Neural cell (in vitro differentiated cells): ENCODE results near the gene CKLF. TPM values are rescaled to one million over a fixed set of nuclear protein-coding genes. Genes with fewer than 3 reads are reported as not detected.

Experiments used
- H2AFZ ChIP-seq: fragments of 200-600, 300-800 bp; sonication (generic), shearing (Covaris generic); 2 replicates; pipeline ENCODE4 v1.6.0; 2014; ENCODE audit warnings: low read depth, mild to moderate bottlenecking, antibody characterized with exemption, low read length, moderate library complexity
- H3F3A ChIP-seq: fragments of 200-600 bp; shearing (Covaris generic); 2 replicates; pipeline ENCODE4 v1.6.1; 2016; ENCODE audit warnings: mild to moderate bottlenecking, moderate library complexity, mixed read lengths, antibody characterized with exemption, low read length; ENCODE audit not compliant: insufficient read depth, poor library complexity, severe bottlenecking
- H3K27ac ChIP-seq: fragments of 200-600, 300-800 bp; sonication (generic), shearing (Covaris generic); 2 replicates; pipeline ENCODE4 v1.5.1; 2014; ENCODE audit warnings: mild to moderate bottlenecking, low read length, moderate library complexity
- H3K27me3 ChIP-seq: fragments of 300-800, 200-600 bp; sonication (generic), shearing (Covaris generic); 2 replicates; pipeline ENCODE4 v1.6.0; 2014; ENCODE audit warnings: mild to moderate bottlenecking, low read depth, low read length, moderate library complexity; ENCODE audit not compliant: insufficient read depth
- H3K36me3 ChIP-seq: fragments of 300-800, 200-600 bp; sonication (generic), shearing (Covaris generic); 2 replicates; pipeline ENCODE4 v1.5.1; 2014; ENCODE audit warnings: mild to moderate bottlenecking, antibody characterized with exemption, low read length, moderate library complexity; ENCODE audit not compliant: insufficient read depth
- H3K4me2 ChIP-seq: fragments of 300-800, 200-600 bp; sonication (generic), shearing (Covaris generic); 2 replicates; pipeline ENCODE4 v1.6.0; 2014; ENCODE audit warnings: mild to moderate bottlenecking, low read length
- H3K4me3 ChIP-seq: fragments of 300-800, 200-600 bp; sonication (generic), shearing (Covaris generic); 2 replicates; pipeline ENCODE4 v1.5.1; 2014; ENCODE audit warnings: mild to moderate bottlenecking, low read length, moderate library complexity
- H3K79me2 ChIP-seq: fragments of 200-600 bp; shearing (Covaris generic); replicated peaks from 2 replicates; pipeline ENCODE4 v1.6.0; 2014; ENCODE audit warnings: mild to moderate bottlenecking, low read length, moderate library complexity; ENCODE audit not compliant: insufficient read depth
- H3K9ac ChIP-seq: fragments of 300-800, 200-600 bp; sonication (generic), shearing (Covaris generic); 2 replicates; pipeline ENCODE4 v1.6.1; 2016; ENCODE audit warnings: mild to moderate bottlenecking, low read length, mixed read lengths
- H3K9me2 ChIP-seq: fragments of 200-600 bp; shearing (Covaris generic); 2 replicates; pipeline ENCODE4 v1.6.1; 2016; ENCODE audit warnings: mild to moderate bottlenecking, low read length, mixed read lengths; ENCODE audit not compliant: insufficient read depth
- H3K9me3 ChIP-seq: fragments of 200-600, 300-800 bp; sonication (generic), shearing (Covaris generic); 2 replicates; pipeline ENCODE4 v1.6.1; 2016; ENCODE audit warnings: mild to moderate bottlenecking, mixed run types, low read length, moderate library complexity, mixed read lengths
- H4K20me1 ChIP-seq: fragments of 200-600 bp; shearing (Covaris generic); 2 replicates; pipeline ENCODE4 v1.6.1; 2016; ENCODE audit warnings: mild to moderate bottlenecking, mixed run types; ENCODE audit not compliant: insufficient read depth
- EP300 ChIP-seq: fragments of 450-650 bp; conservative IDR thresholded peaks from 2 replicates; pipeline ENCODE4 v1.6.1; 2014; ENCODE audit warnings: antibody characterized with exemption, mild to moderate bottlenecking, moderate library complexity; ENCODE audit not compliant: poor library complexity, severe bottlenecking
- EZH2 ChIP-seq: fragments of 200-600, 300-800 bp; shearing (Covaris generic), sonication (generic); IDR thresholded peaks from 2 replicates; pipeline ENCODE4 v1.6.1; 2014; ENCODE audit warnings: antibody characterized with exemption, low read length, borderline replicate concordance, mild to moderate bottlenecking; ENCODE audit not compliant: insufficient read depth, poor library complexity, severe bottlenecking
- MXI1 ChIP-seq: fragments of 450-650 bp; conservative IDR thresholded peaks from 2 replicates; pipeline ENCODE4 v1.6.1; 2014; ENCODE audit warnings: antibody characterized with exemption, mild to moderate bottlenecking; ENCODE audit not compliant: poor library complexity, severe bottlenecking
- POLR2AphosphoS5 ChIP-seq: IDR thresholded peaks from 2 replicates; pipeline ENCODE4 v1.6.1; 2012
- RAD21 ChIP-seq: fragments of 450-650 bp; conservative IDR thresholded peaks from 2 replicates; pipeline ENCODE4 v1.6.1; 2014; ENCODE audit warnings: antibody characterized with exemption, mild to moderate bottlenecking, moderate library complexity
- SMC3 ChIP-seq: fragments of 450-650 bp; conservative IDR thresholded peaks from 2 replicates; pipeline ENCODE4 v1.6.1; 2014; ENCODE audit warnings: antibody characterized with exemption, mild to moderate bottlenecking, moderate library complexity; ENCODE audit not compliant: poor library complexity
- TAF1 ChIP-seq: IDR thresholded peaks from 2 replicates; pipeline ENCODE4 v1.6.1; 2012; ENCODE audit warnings: low read depth
- polyA plus RNA-seq: library from polyadenylated mRNA; depleted of rRNA; stranded (reverse); fragments of >200 nt; gene quantifications from 2 replicates; pipeline ENCODE4 v1.2.3, GENCODE V29; 2014
- TF ChIP-seq, protein P1 (sequence below): IDR thresholded peaks from 2 replicates; pipeline ENCODE4 v1.6.1; 2012; ENCODE audit warnings: borderline replicate concordance
- TF ChIP-seq, protein P2 (sequence below): fragments of 450-650 bp; IDR thresholded peaks from 2 replicates; pipeline ENCODE4 v1.5.1; 2014; ENCODE audit warnings: antibody characterized with exemption, mild to moderate bottlenecking, moderate library complexity; ENCODE audit not compliant: poor library complexity, severe bottlenecking

CKLF gene
- polyA plus RNA-seq, 1 donor from 2014 or later, result 40.8 TPM

DNA sequence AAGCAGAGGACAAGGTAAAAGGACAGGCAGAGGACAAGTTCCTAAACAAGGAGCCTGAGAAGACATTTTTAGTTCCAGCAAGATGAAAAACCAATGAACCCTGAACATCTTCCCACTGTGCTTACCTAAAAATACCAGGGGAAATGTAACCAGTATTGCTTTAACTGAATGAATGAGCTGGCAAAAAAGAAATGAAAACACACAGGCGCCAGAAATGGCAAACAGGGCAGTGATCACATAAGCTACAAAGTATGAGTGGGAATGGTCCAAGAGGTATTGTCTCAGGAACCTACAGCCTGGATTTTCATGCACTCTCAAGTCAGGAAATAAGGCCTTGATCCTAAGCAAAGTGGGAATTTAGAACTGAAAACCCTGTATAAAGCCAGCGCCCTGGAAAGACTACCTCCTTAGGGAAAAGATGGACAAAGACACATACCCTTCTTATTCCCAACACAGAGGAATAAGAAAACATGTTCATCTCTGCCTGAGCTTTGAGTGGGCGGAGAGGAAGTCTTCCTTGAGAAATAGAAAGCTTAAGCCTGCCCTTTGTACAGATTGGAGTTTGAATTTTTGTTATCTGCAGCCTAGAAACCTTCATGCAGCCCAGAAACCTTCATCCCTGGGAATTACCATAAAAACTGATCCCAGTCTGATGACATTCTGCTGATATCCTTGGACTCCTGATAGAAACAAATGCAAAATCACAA lies 29.0 kb downstream of the CKLF start:
- Histone ChIP-seq H3K9ac (no peak overlapping the region), H2AFZ (no peak overlapping the region), H3K9me2 (no peaks in the 10 kb centered on the region), H3K4me3 (no peak overlapping the region), H3K27me3 (peaks cover 21% of the 10 kb centered on the region), H3K36me3 (no peaks in the 10 kb centered on the region), H3K4me2 (no peak overlapping the region), H3F3A (no peaks in the 10 kb centered on the region), H3K79me2 (no peaks in the 10 kb centered on the region), H3K27ac (no peak overlapping the region), H3K9me3 (no peaks in the 10 kb centered on the region), H4K20me1 (no peaks in the 10 kb centered on the region)
- no peak for TF ChIP-seq EZH2
- TF ChIP-seq, protein P1, sequence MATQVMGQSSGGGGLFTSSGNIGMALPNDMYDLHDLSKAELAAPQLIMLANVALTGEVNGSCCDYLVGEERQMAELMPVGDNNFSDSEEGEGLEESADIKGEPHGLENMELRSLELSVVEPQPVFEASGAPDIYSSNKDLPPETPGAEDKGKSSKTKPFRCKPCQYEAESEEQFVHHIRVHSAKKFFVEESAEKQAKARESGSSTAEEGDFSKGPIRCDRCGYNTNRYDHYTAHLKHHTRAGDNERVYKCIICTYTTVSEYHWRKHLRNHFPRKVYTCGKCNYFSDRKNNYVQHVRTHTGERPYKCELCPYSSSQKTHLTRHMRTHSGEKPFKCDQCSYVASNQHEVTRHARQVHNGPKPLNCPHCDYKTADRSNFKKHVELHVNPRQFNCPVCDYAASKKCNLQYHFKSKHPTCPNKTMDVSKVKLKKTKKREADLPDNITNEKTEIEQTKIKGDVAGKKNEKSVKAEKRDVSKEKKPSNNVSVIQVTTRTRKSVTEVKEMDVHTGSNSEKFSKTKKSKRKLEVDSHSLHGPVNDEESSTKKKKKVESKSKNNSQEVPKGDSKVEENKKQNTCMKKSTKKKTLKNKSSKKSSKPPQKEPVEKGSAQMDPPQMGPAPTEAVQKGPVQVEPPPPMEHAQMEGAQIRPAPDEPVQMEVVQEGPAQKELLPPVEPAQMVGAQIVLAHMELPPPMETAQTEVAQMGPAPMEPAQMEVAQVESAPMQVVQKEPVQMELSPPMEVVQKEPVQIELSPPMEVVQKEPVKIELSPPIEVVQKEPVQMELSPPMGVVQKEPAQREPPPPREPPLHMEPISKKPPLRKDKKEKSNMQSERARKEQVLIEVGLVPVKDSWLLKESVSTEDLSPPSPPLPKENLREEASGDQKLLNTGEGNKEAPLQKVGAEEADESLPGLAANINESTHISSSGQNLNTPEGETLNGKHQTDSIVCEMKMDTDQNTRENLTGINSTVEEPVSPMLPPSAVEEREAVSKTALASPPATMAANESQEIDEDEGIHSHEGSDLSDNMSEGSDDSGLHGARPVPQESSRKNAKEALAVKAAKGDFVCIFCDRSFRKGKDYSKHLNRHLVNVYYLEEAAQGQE, result no peak
- no peak for TF ChIP-seq SMC3
- TF ChIP-seq POLR2AphosphoS5, result no peak
- TF ChIP-seq, protein P2, sequence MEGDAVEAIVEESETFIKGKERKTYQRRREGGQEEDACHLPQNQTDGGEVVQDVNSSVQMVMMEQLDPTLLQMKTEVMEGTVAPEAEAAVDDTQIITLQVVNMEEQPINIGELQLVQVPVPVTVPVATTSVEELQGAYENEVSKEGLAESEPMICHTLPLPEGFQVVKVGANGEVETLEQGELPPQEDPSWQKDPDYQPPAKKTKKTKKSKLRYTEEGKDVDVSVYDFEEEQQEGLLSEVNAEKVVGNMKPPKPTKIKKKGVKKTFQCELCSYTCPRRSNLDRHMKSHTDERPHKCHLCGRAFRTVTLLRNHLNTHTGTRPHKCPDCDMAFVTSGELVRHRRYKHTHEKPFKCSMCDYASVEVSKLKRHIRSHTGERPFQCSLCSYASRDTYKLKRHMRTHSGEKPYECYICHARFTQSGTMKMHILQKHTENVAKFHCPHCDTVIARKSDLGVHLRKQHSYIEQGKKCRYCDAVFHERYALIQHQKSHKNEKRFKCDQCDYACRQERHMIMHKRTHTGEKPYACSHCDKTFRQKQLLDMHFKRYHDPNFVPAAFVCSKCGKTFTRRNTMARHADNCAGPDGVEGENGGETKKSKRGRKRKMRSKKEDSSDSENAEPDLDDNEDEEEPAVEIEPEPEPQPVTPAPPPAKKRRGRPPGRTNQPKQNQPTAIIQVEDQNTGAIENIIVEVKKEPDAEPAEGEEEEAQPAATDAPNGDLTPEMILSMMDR, result no peak
- TF ChIP-seq TAF1, result no peak
- TF ChIP-seq RAD21, result no peak
- no peak for TF ChIP-seq EP300
- no peak for TF ChIP-seq MXI1

DNA sequence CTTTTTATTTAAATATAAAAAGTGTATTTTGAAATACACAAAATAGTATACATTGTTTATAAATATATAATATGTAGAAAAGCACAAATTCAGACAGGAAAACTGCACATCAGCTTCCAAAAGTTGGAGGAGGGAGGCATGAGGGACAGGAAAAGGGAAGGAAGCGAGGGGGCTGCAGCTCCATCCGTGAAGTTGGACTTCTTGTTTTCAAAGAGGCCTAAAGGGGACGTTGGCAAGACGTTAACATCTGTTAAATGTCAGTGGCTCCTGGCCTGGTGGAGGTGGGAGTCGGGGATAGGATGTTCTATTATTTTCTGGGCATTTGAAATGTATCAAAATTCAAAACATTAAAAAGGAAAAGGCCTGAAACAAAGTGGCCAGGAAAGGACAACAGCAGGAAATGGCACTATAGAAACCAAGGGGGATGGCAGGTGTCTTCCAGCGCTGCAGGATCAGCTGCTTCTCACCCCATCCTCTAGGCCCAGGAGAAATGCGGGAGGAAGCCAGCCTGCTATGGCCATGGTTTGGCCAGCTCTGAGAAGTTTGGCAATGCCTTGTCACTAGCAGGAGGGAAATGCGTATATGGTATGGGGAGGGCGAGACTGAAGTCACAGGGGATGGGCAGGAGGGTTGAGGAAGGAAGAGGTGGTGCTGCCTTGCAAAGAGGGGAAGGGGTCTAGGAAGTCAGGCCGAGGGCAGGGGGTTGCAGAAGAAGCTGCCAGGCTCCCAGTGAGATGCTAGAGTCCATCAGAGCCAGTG lies 33.3 kb downstream of the CKLF start:
- Histone ChIP-seq H3K4me2 (no peak overlapping the region), H3K9ac (no peak overlapping the region), H3K9me2 (no peaks in the 10 kb centered on the region), H3K79me2 (no peaks in the 10 kb centered on the region), H2AFZ (no peak overlapping the region), H3K9me3 (no peaks in the 10 kb centered on the region), H3K36me3 (no peaks in the 10 kb centered on the region), H4K20me1 (no peaks in the 10 kb centered on the region), H3K27me3 (no peaks in the 10 kb centered on the region), H3K27ac (no peak overlapping the region), H3F3A (no peaks in the 10 kb centered on the region), H3K4me3 (no peak overlapping the region)
- TF ChIP-seq EP300 (no peak), RAD21 (no peak), SMC3 (no peak), EZH2 (no peak), TAF1 (no peak), POLR2AphosphoS5 (no peak), MXI1 (no peak)
- TF ChIP-seq, protein P1, result no peak
- TF ChIP-seq, protein P2, result no peak
